Ectodermal cell (in vitro differentiated cells): ENCODE measurements around the gene KCNH5.
"Not testable (repeated sequence)": the region's sequence is repeated elsewhere in the genome, so short reads cannot be mapped to it uniquely, and the experiment has no call there.

Experiments used
- H3K27ac ChIP-seq: 2 replicates; pipeline ENCODE4 v1.7.0; 2013; ENCODE audit warnings: mild to moderate bottlenecking, low read depth, low read length; ENCODE audit not compliant: insufficient read depth, poor library complexity, severe bottlenecking
- H3K27me3 ChIP-seq: 2 replicates; pipeline ENCODE4 v1.7.0; 2013; ENCODE audit warnings: mild to moderate bottlenecking, low read length; ENCODE audit not compliant: insufficient read depth, control insufficient read depth, poor library complexity, severe bottlenecking
- H3K36me3 ChIP-seq: one replicate; pipeline ENCODE4 v1.7.0; 2013; ENCODE audit warnings: low read length; ENCODE audit not compliant: control insufficient read depth, insufficient read depth
- H3K4me1 ChIP-seq: one replicate; pipeline ENCODE4 v1.7.0; 2013; ENCODE audit warnings: low read length; ENCODE audit not compliant: control insufficient read depth, insufficient read depth
- H3K4me3 ChIP-seq: 2 replicates; pipeline ENCODE4 v1.7.0; 2013; ENCODE audit warnings: low read depth, low read length, control low read depth; ENCODE audit not compliant: insufficient read depth
- H3K9me3 ChIP-seq: 2 replicates; pipeline ENCODE4 v1.7.0; 2013; ENCODE audit warnings: mild to moderate bottlenecking, low read length, moderate library complexity; ENCODE audit not compliant: control insufficient read depth
- WGBS, 2 experiments: methylation state at CpG; one replicate each; pipeline ENCODE4 v1.1.7; 2013; ENCODE audit warnings: missing lambda C conversion rate in 2 of 2; 5-methylcytosine and 5-hydroxymethylcytosine counted together

Gene KCNH5

DNA sequence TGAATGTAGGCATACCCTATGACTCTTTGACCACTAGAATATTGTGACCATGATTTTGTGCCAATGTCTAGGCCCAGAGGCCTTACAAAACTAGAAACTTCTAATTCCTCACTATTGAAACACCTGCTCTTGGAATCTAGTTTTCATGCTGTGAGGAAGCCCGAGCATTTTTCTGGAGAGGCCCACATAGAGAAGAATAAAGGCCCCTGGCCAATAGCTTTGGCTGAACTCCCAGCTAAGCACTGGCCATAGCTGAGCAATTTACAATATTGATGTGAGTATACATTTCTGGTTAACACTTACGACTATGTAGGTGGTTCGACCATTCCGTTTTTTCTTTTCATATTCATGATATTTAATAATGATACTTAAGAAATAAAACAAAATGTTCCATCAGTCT, 190.3 kb downstream of the KCNH5 start:
- H3K27me3 ChIP-seq, result no peaks in the 10 kb centered on the region
- no peaks in the 10 kb centered on the region for H3K4me1 ChIP-seq
- H3K4me3 ChIP-seq, result no peak overlapping the region
- WGBS, 2 experiments, result 95 to 98% methylated on average over 1 to 4 of the region's 4 CpGs
- no peak overlapping the region for H3K27ac ChIP-seq
- H3K36me3 ChIP-seq, result no peaks in the 10 kb centered on the region
- H3K9me3 ChIP-seq, result no peaks in the 10 kb centered on the region

DNA sequence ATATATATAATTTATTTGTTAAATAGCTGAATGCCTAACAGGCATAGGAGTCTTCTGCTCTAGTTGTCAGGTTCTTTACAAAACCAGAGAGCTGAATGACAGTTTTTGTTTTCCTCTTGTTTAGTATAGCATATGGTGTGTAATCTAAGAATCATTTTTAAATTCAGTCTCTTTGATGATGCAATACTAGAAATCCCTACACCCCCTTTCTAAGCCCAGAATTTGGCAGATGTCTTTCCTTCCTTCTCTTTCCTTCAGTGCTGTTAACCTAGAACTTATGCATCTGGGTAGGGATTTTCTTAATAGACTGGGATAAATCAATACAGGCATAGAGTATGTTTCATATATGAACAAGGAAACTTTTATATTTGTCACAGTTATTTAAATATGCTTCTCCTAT, 198.1 kb downstream of the KCNH5 start:
- Histone ChIP-seq H3K27ac (no peak overlapping the region), H3K9me3 (no peaks in the 10 kb centered on the region), H3K4me3 (no peak overlapping the region), H3K4me1 (no peaks in the 10 kb centered on the region), H3K27me3 (no peaks in the 10 kb centered on the region), H3K36me3 (no peaks in the 10 kb centered on the region)

DNA sequence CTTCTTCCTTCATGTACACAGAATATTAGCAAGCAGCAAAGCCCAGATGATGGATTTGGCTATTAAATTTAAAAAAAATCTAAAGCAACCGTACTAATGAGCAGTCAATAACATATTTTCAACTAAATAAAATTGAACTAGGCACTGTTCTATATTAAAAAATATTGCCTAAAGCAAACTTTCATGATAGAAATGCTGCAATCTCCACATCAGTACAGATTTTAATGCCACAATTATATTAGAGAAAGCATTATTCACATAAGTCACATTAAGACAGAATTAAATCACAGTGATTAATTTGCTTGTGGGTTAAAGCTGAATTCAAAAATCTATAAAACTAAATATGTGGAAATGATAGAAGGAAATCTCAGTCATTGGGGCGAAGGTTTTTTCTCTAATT, 200.7 kb downstream of the KCNH5 start:
- H3K36me3 ChIP-seq, result no peaks in the 10 kb centered on the region
- no peaks in the 10 kb centered on the region for H3K9me3 ChIP-seq
- H3K27ac ChIP-seq, result no peak overlapping the region
- H3K4me3 ChIP-seq, result no peak overlapping the region
- no peaks in the 10 kb centered on the region for H3K27me3 ChIP-seq
- 86% methylated on average over 2 of the region's 2 CpGs; no CpG with 5 or more reads in 1 of the 2 experiments for WGBS, 2 experiments
- no peaks in the 10 kb centered on the region for H3K4me1 ChIP-seq

DNA sequence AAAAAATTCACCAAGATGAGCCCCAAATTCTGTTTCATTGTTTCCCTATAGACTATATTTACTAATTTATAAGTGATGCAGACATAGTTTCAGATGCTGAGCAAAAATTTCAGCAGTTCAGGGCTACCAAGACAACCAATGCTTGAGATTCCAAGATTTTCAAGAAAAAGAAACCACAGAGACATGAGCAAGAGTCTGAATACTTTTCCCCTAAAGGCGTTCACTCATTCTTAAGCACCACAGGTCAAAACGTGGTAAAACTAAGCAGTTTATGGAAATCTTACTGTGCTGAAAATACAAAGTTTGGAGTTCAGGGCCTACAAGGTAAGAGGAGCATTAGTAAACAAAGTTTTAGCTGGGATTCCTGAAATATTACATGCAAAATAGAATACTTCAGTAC, 221.2 kb downstream of the KCNH5 start:
- Histone ChIP-seq H3K27ac (no peak overlapping the region), H3K36me3 (no peaks in the 10 kb centered on the region), H3K27me3 (no peaks in the 10 kb centered on the region), H3K9me3 (peaks cover 4% of the 10 kb centered on the region), H3K4me3 (no peak overlapping the region), H3K4me1 (no peaks in the 10 kb centered on the region)
- WGBS, 2 experiments, result 85 to 100% methylated on average over 2 of the region's 2 CpGs

DNA sequence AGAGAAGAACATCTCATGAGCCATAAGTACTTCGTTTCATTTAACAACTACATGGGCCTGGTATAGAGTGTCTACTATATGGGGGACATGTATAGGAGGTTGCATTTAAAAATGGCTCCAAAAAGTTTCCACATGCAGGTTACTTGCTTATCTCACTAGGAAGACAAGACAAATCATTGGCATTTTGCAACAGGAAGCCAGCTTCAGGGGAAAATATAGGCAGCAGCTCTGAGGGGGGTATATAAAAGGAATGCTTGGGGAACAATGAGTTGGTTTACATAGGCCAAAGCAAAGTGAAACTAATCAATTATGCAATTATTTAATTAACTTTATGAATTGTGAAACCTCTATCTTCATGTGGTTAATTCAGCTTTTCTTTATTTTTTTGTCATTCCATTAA, 225.3 kb downstream of the KCNH5 start:
- H3K4me3 ChIP-seq, result no peak overlapping the region
- no peaks in the 10 kb centered on the region for H3K27me3 ChIP-seq
- WGBS, 2 experiments, result 100% methylated on average over 1 of the region's 1 CpG; no CpG with 5 or more reads in 1 of the 2 experiments
- H3K27ac ChIP-seq, result no peak overlapping the region
- no peaks in the 10 kb centered on the region for H3K9me3 ChIP-seq
- no peaks in the 10 kb centered on the region for H3K36me3 ChIP-seq
- no peaks in the 10 kb centered on the region for H3K4me1 ChIP-seq

DNA sequence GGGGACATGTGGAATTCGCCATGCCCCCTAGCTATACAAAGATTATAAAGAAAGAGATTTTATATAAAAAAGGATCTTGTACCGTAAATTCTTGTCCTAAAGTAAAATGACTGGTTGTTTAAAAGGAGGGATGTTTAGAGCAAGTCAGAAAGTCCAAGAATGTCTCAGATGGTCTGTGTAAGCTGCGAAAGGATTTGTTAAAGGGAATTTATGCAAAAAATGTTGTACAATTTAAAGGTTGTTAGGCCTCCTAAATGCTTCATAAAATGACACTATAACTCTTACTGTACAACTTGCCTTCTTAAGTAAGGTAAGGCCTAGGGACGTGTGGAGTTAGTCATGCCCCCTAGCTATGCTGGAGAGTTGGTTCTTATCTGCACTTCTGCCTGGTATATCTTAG, 237.6 kb downstream of the KCNH5 start:
- Histone ChIP-seq H3K4me3 (no peak overlapping the region), H3K4me1 (no peaks in the 10 kb centered on the region), H3K36me3 (no peaks in the 10 kb centered on the region), H3K27ac (no peak overlapping the region), H3K9me3 (no peaks in the 10 kb centered on the region), H3K27me3 (no peaks in the 10 kb centered on the region)
- WGBS, 2 experiments, result 76 to 90% methylated on average over 3 of the region's 4 CpGs

DNA sequence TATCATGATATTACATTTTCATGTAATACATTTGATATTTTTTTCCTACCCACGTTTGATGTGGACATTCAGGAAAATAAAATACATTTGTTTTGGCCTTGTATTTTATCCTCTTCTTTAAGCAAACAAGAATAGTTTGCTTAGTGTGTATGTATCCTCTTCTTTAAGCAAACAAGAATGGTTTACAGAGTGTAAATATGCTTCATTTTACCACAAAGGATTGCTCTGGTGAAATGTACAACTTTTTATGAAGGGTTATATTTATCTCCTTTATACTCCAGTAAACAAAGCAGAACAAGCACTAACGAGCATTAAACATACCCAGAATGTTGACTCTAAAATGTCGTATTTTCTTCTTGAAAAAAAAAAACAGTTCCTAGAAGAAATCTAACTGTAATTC, 244.7 kb downstream of the KCNH5 start:
- no peaks in the 10 kb centered on the region for H3K4me1 ChIP-seq
- H3K36me3 ChIP-seq, result no peaks in the 10 kb centered on the region
- no peaks in the 10 kb centered on the region for H3K27me3 ChIP-seq
- no peak overlapping the region for H3K27ac ChIP-seq
- H3K4me3 ChIP-seq, result no peak overlapping the region
- no peaks in the 10 kb centered on the region for H3K9me3 ChIP-seq
- 100% methylated on average over 2 of the region's 3 CpGs; no CpG with 5 or more reads in 1 of the 2 experiments for WGBS, 2 experiments

DNA sequence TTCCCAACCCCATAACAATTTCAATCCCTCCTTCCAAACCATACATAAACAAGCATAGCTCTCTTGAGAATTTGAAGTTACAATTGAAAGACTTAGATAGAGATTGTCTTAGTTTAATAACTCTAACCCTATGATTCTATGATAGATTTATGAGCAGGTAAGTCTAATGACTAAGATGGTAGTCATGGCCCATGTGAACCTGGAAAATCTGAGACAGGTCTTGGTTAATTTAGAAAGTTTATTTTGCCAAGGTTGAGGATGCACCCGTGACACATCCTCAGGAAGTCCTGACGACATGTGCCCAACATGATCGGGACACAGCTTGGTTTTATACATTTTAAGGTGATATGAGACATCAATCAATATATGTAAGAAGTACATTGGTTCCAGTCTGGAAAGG, 248.8 kb downstream of the KCNH5 start:
- no peak overlapping the region for H3K4me3 ChIP-seq
- no peaks in the 10 kb centered on the region for H3K4me1 ChIP-seq
- WGBS, 2 experiments, result 92 to 100% methylated on average over 3 of the region's 3 CpGs
- no peaks in the 10 kb centered on the region for H3K27me3 ChIP-seq
- H3K9me3 ChIP-seq, result no peaks in the 10 kb centered on the region
- no peak overlapping the region for H3K27ac ChIP-seq
- H3K36me3 ChIP-seq, result no peaks in the 10 kb centered on the region

DNA sequence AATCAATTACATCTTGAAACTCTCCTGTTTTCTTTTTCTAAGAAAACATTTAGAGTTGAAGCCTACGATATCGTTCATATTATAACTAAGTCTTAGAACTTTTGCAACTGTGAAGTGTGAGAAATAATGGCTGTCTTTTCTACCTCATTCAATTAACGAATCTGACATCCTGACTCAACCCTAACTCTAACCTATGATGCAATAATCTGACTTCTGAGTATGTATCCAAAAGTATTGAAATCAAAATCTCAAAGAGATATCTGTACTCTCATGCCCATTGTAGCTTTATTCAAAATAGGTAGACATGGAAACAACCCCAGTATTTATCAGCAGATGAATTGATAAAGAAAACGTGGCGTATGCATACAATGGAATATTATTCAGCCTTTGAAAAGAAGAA, 252.7 kb downstream of the KCNH5 start:
- Histone ChIP-seq H3K4me1 (no peaks in the 10 kb centered on the region), H3K36me3 (no peaks in the 10 kb centered on the region), H3K9me3 (no peaks in the 10 kb centered on the region), H3K27ac (no peak overlapping the region), H3K4me3 (no peak overlapping the region), H3K27me3 (no peaks in the 10 kb centered on the region)
- 95 to 96% methylated on average over 4 to 5 of the region's 5 CpGs for WGBS, 2 experiments

DNA sequence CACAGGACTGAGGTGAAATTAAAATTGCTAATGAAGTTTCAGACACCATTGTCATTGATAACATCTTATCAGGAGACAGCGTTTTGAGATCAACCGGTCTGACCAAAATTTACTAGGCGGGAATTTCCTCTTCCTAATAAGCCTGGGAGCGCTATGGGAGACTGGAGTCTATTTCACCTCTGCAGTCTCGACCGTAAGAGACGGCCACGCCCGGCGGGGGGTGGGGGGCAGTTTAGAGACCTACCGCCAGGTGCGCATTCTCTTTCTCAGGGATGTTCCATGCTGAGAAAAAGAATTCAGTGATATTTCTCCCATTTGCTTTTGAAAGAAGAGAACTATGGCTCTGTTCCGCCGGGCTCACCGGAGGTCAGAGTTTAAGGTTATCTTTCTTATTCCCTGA, 263.9 kb downstream of the KCNH5 start:
- H3K27me3 ChIP-seq, result not testable (repeated sequence)
- 65 to 74% methylated on average over 15 of the region's 15 CpGs for WGBS, 2 experiments

DNA sequence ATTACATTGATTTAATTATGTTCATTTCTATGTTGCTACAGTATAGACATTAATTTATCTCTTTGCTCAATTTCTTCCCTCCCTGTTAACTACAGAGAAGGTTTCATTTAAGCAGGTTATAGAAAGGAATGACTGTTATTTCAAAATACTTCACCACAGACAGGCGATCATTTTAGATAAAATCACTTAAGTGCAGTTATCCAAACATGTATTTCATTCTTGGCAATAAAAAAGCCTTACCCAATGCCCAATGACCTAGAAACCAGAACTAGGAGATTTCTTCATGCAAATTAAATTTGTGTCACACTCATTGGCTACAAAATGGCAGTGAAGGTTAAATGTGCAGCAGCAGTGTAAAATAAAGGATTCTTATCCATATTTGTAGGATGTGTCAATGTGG, 266.4 kb downstream of the KCNH5 start:
- H3K9me3 ChIP-seq, result no peaks in the 10 kb centered on the region
- no peak overlapping the region for H3K27ac ChIP-seq
- H3K36me3 ChIP-seq, result no peaks in the 10 kb centered on the region
- WGBS, 2 experiments, result 89 to 96% methylated on average over 1 of the region's 1 CpG
- no peaks in the 10 kb centered on the region for H3K27me3 ChIP-seq
- H3K4me1 ChIP-seq, result no peaks in the 10 kb centered on the region
- H3K4me3 ChIP-seq, result no peak overlapping the region

More for the DNA sequence above, 263.9 kb downstream of the KCNH5 start:
- H3K9me3 ChIP-seq, H3K4me3 ChIP-seq, H3K4me1 ChIP-seq, H3K27ac ChIP-seq, H3K36me3 ChIP-seq: not testable (repeated sequence)
